CD14-positive monocyte (primary cell): ENCODE measurements around the gene GYS1. TPM values are rescaled to one million over a fixed set of nuclear protein-coding genes. Genes with fewer than 3 reads are reported as not detected.

Experiments
- DNase-seq, 3 donors: peaks; one replicate each; pipeline ENCODE4 v3.0.0-alpha.2; 2011 to 2022
- H2AFZ ChIP-seq: 2 replicates; pipeline ENCODE4 v1.6.0; 2012; ENCODE audit warnings: mild to moderate bottlenecking, low read depth, low read length, inconsistent platforms; ENCODE audit not compliant: insufficient read depth, poor library complexity, severe bottlenecking
- H3K27ac ChIP-seq, 2 donors: 1 replicate in 1 of 2; 2 replicates in 1 of 2; pipeline ENCODE4 v1.5.1; 2012 to 2013; ENCODE audit warnings: low read length in 2 of 2, control low read depth in 1 of 2, inconsistent platforms in 1 of 2, low read depth in 1 of 2, mild to moderate bottlenecking in 1 of 2
- H3K27me3 ChIP-seq, 2 donors: one replicate each; pipeline versions ENCODE4 v1.6.0 to v1.6.1; 2011 to 2013; ENCODE audit warnings: low read length in 2 of 2; ENCODE audit not compliant: control insufficient read depth in 2 of 2, insufficient read depth in 2 of 2
- H3K36me3 ChIP-seq, 2 donors: replicated peaks in 1 of 2; 1 replicate in 1 of 2; 2 replicates in 1 of 2; pipeline versions ENCODE4 v1.5.1 to v1.6.1; 2012 to 2013; ENCODE audit warnings: low read length in 2 of 2, control low read depth in 1 of 2, inconsistent platforms in 1 of 2, mild to moderate bottlenecking in 1 of 2; ENCODE audit not compliant: insufficient read depth in 2 of 2, control insufficient read depth in 1 of 2
- H3K4me1 ChIP-seq, 2 donors: 1 replicate in 1 of 2; 2 replicates in 1 of 2; pipeline versions ENCODE4 v1.5.1 to v1.6.1; 2012 to 2013; ENCODE audit warnings: low read length in 2 of 2, control low read depth in 1 of 2, inconsistent platforms in 1 of 2, mild to moderate bottlenecking in 1 of 2, moderate library complexity in 1 of 2; ENCODE audit not compliant: insufficient read depth in 2 of 2, control insufficient read depth in 1 of 2
- H3K4me2 ChIP-seq: replicated peaks from 2 replicates; pipeline ENCODE3; 2012; ENCODE audit warnings: low read length, moderate library complexity, mild to moderate bottlenecking; ENCODE audit not compliant: poor library complexity, severe bottlenecking; ENCODE audit errors: extremely low read depth
- H3K4me3 ChIP-seq, 3 experiments: fragments of 200-600 bp in 1 of 3; sonication (generic) in 1 of 3; replicated peaks in 1 of 3; 1 replicate in 2 of 3; 2 replicates in 1 of 3; pipeline ENCODE4 v1.5.1; 2011 to 2013; ENCODE audit warnings: low read length in 3 of 3, mild to moderate bottlenecking in 3 of 3, control low read depth in 2 of 3, low read depth in 2 of 3, inconsistent platforms in 1 of 3, moderate library complexity in 1 of 3
- H3K79me2 ChIP-seq: 2 replicates; pipeline ENCODE4 v1.6.0; 2012; ENCODE audit warnings: mild to moderate bottlenecking, control low read depth, inconsistent platforms, low read length, moderate library complexity; ENCODE audit not compliant: insufficient read depth
- H3K9ac ChIP-seq: 2 replicates; pipeline ENCODE4 v1.6.0; 2017; ENCODE audit warnings: low read length, mild to moderate bottlenecking; ENCODE audit not compliant: insufficient read depth, poor library complexity, severe bottlenecking
- H3K9me3 ChIP-seq, 2 donors: replicated peaks in 1 of 2; 1 replicate in 1 of 2; 2 replicates in 1 of 2; pipeline versions ENCODE4 v1.5.1 to v1.6.1; 2012 to 2013; ENCODE audit warnings: low read length in 2 of 2, control low read depth in 1 of 2; ENCODE audit not compliant: control insufficient read depth in 1 of 2, insufficient read depth in 1 of 2
- H4K20me1 ChIP-seq: 2 replicates; pipeline ENCODE4 v1.6.0; 2012; ENCODE audit warnings: mild to moderate bottlenecking, low read length, control low read depth, moderate library complexity; ENCODE audit not compliant: insufficient read depth
- H3K27ac Mint-ChIP-seq, 7 donors: one replicate each; pipeline ENCODE4 v1.8.0; 2020; ENCODE audit warnings: mild to moderate bottlenecking in 7 of 7, mixed read lengths in 7 of 7, moderate library complexity in 6 of 7, inconsistent platforms in 2 of 7
- H3K27me3 Mint-ChIP-seq, 3 donors: one replicate each; pipeline ENCODE4 v1.8.0; 2021 to 2022; ENCODE audit warnings: low read depth in 3 of 3, mild to moderate bottlenecking in 3 of 3, mixed read lengths in 3 of 3, moderate library complexity in 3 of 3, inconsistent platforms in 1 of 3
- H3K36me3 Mint-ChIP-seq, 2 donors: one replicate each; pipeline ENCODE4 v1.8.0; 2020; ENCODE audit warnings: mixed read lengths in 2 of 2, inconsistent platforms in 1 of 2, mild to moderate bottlenecking in 1 of 2
- H3K4me1 Mint-ChIP-seq: one replicate; pipeline ENCODE4 v1.8.0; 2020; ENCODE audit warnings: mild to moderate bottlenecking, mixed read lengths
- H3K4me3 Mint-ChIP-seq, 2 donors: one replicate each; pipeline ENCODE4 v1.8.0; 2020; ENCODE audit warnings: mild to moderate bottlenecking in 2 of 2, mixed read lengths in 2 of 2, moderate library complexity in 1 of 2
- H3K9me3 Mint-ChIP-seq, 7 donors: one replicate each; pipeline ENCODE4 v1.8.0; 2020 to 2022; ENCODE audit warnings: mixed read lengths in 7 of 7, mild to moderate bottlenecking in 6 of 7, moderate library complexity in 6 of 7, inconsistent platforms in 2 of 7
- CTCF ChIP-seq: fragments of 200-600 bp; IDR thresholded peaks from one replicate; pipeline ENCODE4 v1.8.0; 2022; ENCODE audit warnings: antibody characterized with exemption, mild to moderate bottlenecking
- WGBS: methylation state at CpG from one replicate; pipeline ENCODE4 v1.1.5; 2013; ENCODE audit warnings: missing lambda C conversion rate; ENCODE audit not compliant: insufficient coverage; 5-methylcytosine and 5-hydroxymethylcytosine counted together
- intact Hi-C, 2 donors: fragments of 100-400 bp; cut with micrococcal nuclease; formaldehyde crosslinking; loops; one replicate each; pipeline versions ENCODE4 v1.15.0 to v1.15.1; 2023
- polyA plus RNA-seq, 3 donors: library from polyadenylated mRNA; depleted of rRNA in 1 of 3; unstranded in 2 of 3; stranded (reverse) in 1 of 3; fragments of 300-500 nt in 2 of 3; fragments of >200 nt in 1 of 3; fragmentation: Illumina TruSeq in 2 of 3; gene quantifications; 1 replicate in 2 of 3; 2 replicates in 1 of 3; pipeline ENCODE4 v1.2.3, GENCODE V29; 2012 to 2021

Gene GYS1
- polyA plus RNA-seq, 3 donors = 13.3 to 26.0 (median 21.3) TPM

- Histone ChIP-seq H4K20me1 (no peaks in the 10 kb centered on the region), H3K9me3 (no peaks in the 10 kb centered on the region), H3K27ac (no peak overlapping the region), H3K27me3 (no peaks in the 10 kb centered on the region), H3K4me3 (no peak overlapping the region), H3K36me3 (peaks cover under 1 to 13% of the 10 kb centered on the region in 2 donors), H3K4me2 (no peak overlapping the region), H3K79me2 (peaks cover 43% of the 10 kb centered on the region), H3K9ac (no peak overlapping the region), H2AFZ (no peak overlapping the region), H3K4me1 (peaks cover 12 to 18% of the 10 kb centered on the region in 2 donors)
- peak; percentile 42 for TF ChIP-seq CTCF
- Mint-ChIP-seq H3K9me3 (no peaks in the 10 kb centered on the region), H3K27ac (peak overlapping the region in 2 of 7 donors; percentile 23 to 36), H3K36me3 (peaks cover 7 to 29% of the 10 kb centered on the region in 2 donors), H3K4me3 (no peak overlapping the region), H3K4me1 (peaks cover 13% of the 10 kb centered on the region), H3K27me3 (no peaks in the 10 kb centered on the region)
- intact Hi-C loops = loop anchor here in 1 of 2 donors (10.0 kb wide), 1 partner anchor 673 kb away; the partner anchor contains the start of gene EMP3
- 89% methylated on average over 5 of the region's 5 CpGs for WGBS
- peak in 1 of 3 donors; percentile 43 for DNase-seq
Measured at GRCh38 chr19:48997972-48998371, 4.9 kb upstream of the GYS1 start.

GRCh38 chr19:48994035-48994386 lies 902 bp upstream of the GYS1 start:
- Histone ChIP-seq H3K4me1 (peaks cover 25 to 40% of the 10 kb centered on the region in 2 donors), H3K79me2 (peaks cover 77% of the 10 kb centered on the region), H3K27me3 (no peaks in the 10 kb centered on the region), H3K4me2 (peak overlapping the region; percentile 98), H3K27ac (peak overlapping the region; percentile 86 to 94), H4K20me1 (peaks cover 8% of the 10 kb centered on the region), H3K4me3 (peak overlapping the region; percentile 59 to 98 (median 93)), H2AFZ (peak overlapping the region; percentile 95), H3K36me3 (peaks cover 7 to 16% of the 10 kb centered on the region in 2 donors), H3K9ac (peak overlapping the region; percentile 85), H3K9me3 (no peaks in the 10 kb centered on the region)
- no peak for DNase-seq
- H3K4me1 Mint-ChIP-seq = peaks cover 26% of the 10 kb centered on the region
- peak overlapping the region; percentile 92 to 94 for H3K4me3 Mint-ChIP-seq
- H3K27ac Mint-ChIP-seq = peak overlapping the region; percentile 91 to 99 (median 97)
- H3K27me3 Mint-ChIP-seq = peaks cover 0 to 3% (median 0%) of the 10 kb centered on the region in 3 donors
- no peak for TF ChIP-seq CTCF
- H3K9me3 Mint-ChIP-seq = peaks cover 0 to 1% (median 0%) of the 10 kb centered on the region in 7 donors
- intact Hi-C loops = loop anchor here in 1 of 2 donors (10.0 kb wide), 1 partner anchor 669 kb away; the partner anchor contains the start of gene EMP3
- peaks cover 8 to 26% of the 10 kb centered on the region in 2 donors for H3K36me3 Mint-ChIP-seq
- WGBS = under 1% methylated on average over 10 of the region's 13 CpGs
